HepG2 (cell line): ENCODE measurements around the gene DCUN1D3. TPM values are rescaled to one million over a fixed set of nuclear protein-coding genes. Genes with fewer than 3 reads are reported as not detected.

Experiments
- ATF5 ChIP-seq: sonication (generic); formaldehyde crosslinking; IDR thresholded peaks from 2 replicates; pipeline ENCODE4 v1.4.0; 2020; ENCODE audit warnings: mild to moderate bottlenecking, low read depth, missing genetic modification reagents
- DNMT1 ChIP-seq: sonication (generic); formaldehyde crosslinking; IDR thresholded peaks from 2 replicates; pipeline ENCODE4 v1.5.1; 2020; ENCODE audit warnings: mild to moderate bottlenecking, missing genetic modification reagents
- FLYWCH1 ChIP-seq: sonication (generic); formaldehyde crosslinking; IDR thresholded peaks from 2 replicates; pipeline ENCODE4 v1.8.1; 2023; ENCODE audit warnings: mild to moderate bottlenecking, missing genetic modification reagents
- FOXK1 ChIP-seq: sonication (generic); formaldehyde crosslinking; IDR thresholded peaks from 2 replicates; pipeline ENCODE4 v1.4.0; 2020; ENCODE audit warnings: low read depth, missing genetic modification reagents, borderline replicate concordance
- MED8 ChIP-seq: sonication (generic); formaldehyde crosslinking; IDR thresholded peaks from 2 replicates; pipeline ENCODE4 v1.8.1; 2023; ENCODE audit warnings: mild to moderate bottlenecking, missing genetic modification reagents; ENCODE audit not compliant: insufficient replicate concordance
- NCOA5 ChIP-seq: sonication (generic); formaldehyde crosslinking; IDR thresholded peaks from 2 replicates; pipeline ENCODE4 v1.4.0; 2020; ENCODE audit warnings: missing genetic modification reagents
- NFYB ChIP-seq: sonication (generic); formaldehyde crosslinking; IDR thresholded peaks from 2 replicates; pipeline ENCODE4 v1.4.0; 2020; ENCODE audit warnings: missing genetic modification reagents
- NR2F2 ChIP-seq: IDR thresholded peaks from 2 replicates; pipeline ENCODE4 v1.6.1; 2012; ENCODE audit warnings: low read depth, inconsistent platforms, borderline replicate concordance
- NRL ChIP-seq: sonication (generic); formaldehyde crosslinking; IDR thresholded peaks from 2 replicates; pipeline ENCODE4 v1.5.0; 2020; ENCODE audit warnings: missing genetic modification reagents, mild to moderate bottlenecking, moderate library complexity, borderline replicate concordance
- PAXIP1 ChIP-seq: sonication (generic); formaldehyde crosslinking; conservative IDR thresholded peaks from 2 replicates; pipeline ENCODE4 v1.4.0; 2020; ENCODE audit warnings: mild to moderate bottlenecking, missing genetic modification reagents, moderate library complexity
- PTBP1 ChIP-seq: fragments of 200-400 bp; formaldehyde crosslinking; IDR thresholded peaks from 2 replicates; pipeline ENCODE4 v1.6.1; 2018; ENCODE audit warnings: low read length, low read depth; ENCODE audit not compliant: poor library complexity, severe bottlenecking
- SYNCRIP ChIP-seq: fragments of 200-400 bp; formaldehyde crosslinking; IDR thresholded peaks from 2 replicates; pipeline ENCODE4 v1.6.1; 2018; ENCODE audit warnings: mild to moderate bottlenecking, low read depth, low read length; ENCODE audit not compliant: insufficient read depth
- YEATS2 ChIP-seq: sonication (generic); formaldehyde crosslinking; IDR thresholded peaks from 2 replicates; pipeline ENCODE4 v1.4.0; 2020; ENCODE audit warnings: missing genetic modification reagents, borderline replicate concordance
- ZBTB2 ChIP-seq: sonication (generic); formaldehyde crosslinking; IDR thresholded peaks from 2 replicates; pipeline ENCODE4 v1.8.0; 2022; ENCODE audit warnings: low read depth, missing genetic modification reagents
- ZNF280D ChIP-seq: sonication (generic); formaldehyde crosslinking; IDR thresholded peaks from 2 replicates; pipeline ENCODE4 v1.5.1; 2020; ENCODE audit warnings: mild to moderate bottlenecking, missing genetic modification reagents
- ZNF33A ChIP-seq: sonication (generic); formaldehyde crosslinking; IDR thresholded peaks from 2 replicates; pipeline ENCODE4 v1.5.1; 2020; ENCODE audit warnings: missing genetic modification reagents, mild to moderate bottlenecking, moderate library complexity, borderline replicate concordance
- ZNF891 ChIP-seq: sonication (generic); formaldehyde crosslinking; IDR thresholded peaks from 2 replicates; pipeline ENCODE4 v1.5.0; 2020; ENCODE audit warnings: mild to moderate bottlenecking, missing genetic modification reagents
- polyA plus RNA-seq, 8 experiments: library from polyadenylated mRNA; depleted of rRNA in 3 of 8; stranded (reverse) in 7 of 8; unstranded in 1 of 8; fragments of >200 nt; fragmentation: Illumina TruSeq in 4 of 8; extraction: Trizol in 4 of 8; gene quantifications; 2 replicates each; pipeline versions ENCODE4 v1.2.1 to v1.2.3, GENCODE V29; 2011 to 2016; ENCODE audit warnings: low read depth in 4 of 8, missing spikeins in 1 of 8, mixed read lengths in 1 of 8; ENCODE audit not compliant: insufficient read depth in 1 of 8
- total RNA-seq, 5 experiments: library from RNA; depleted of rRNA; stranded (reverse); fragments of >200 nt; fragmentation: Illumina TruSeq; extraction: Trizol; gene quantifications; 2 replicates each; pipeline ENCODE4 v1.2.3, GENCODE V29; 2016; ENCODE audit warnings: low read depth in 1 of 5

Gene DCUN1D3
- total and polyA plus RNA-seq, 2 of the 13 experiments (the other 11 are each of a cell fraction or from before 2014, with no cell fraction given), result 5.0 to 19.3 TPM

- peak; percentile 75 for TF ChIP-seq PAXIP1 (CRISPR knock-in tag)
- TF ChIP-seq FLYWCH1 (CRISPR knock-in tag), result no peak
- peak; percentile 69; the same call in 1 of the 2 replicates for TF ChIP-seq NRL (CRISPR knock-in tag)
- TF ChIP-seq NFYB (CRISPR knock-in tag), result no peak
- TF ChIP-seq SYNCRIP, result no peak
- TF ChIP-seq PTBP1, result no peak
- no peak for TF ChIP-seq YEATS2 (CRISPR knock-in tag)
- 0 out of 2 replicates have a peak, but pooled peaks have one; percentile 61 for TF ChIP-seq ZNF33A (CRISPR knock-in tag)
- 0 out of 2 replicates have a peak, but pooled peaks have one; percentile 76 for TF ChIP-seq DNMT1 (CRISPR knock-in tag)
- TF ChIP-seq ATF5, result no peak
- 0 out of 2 replicates have a peak, but pooled peaks have one; percentile 29 for TF ChIP-seq FOXK1 (CRISPR knock-in tag)
- TF ChIP-seq NCOA5 (CRISPR knock-in tag), result no peak
- peak; percentile 6; the same call in 1 of the 2 replicates for TF ChIP-seq ZNF280D (CRISPR knock-in tag)
- TF ChIP-seq ZNF891, result no peak
- no peak for TF ChIP-seq MED8 (CRISPR knock-in tag)
- no peak for TF ChIP-seq ZBTB2 (CRISPR knock-in tag)
- TF ChIP-seq NR2F2, result 0 out of 2 replicates have a peak, but pooled peaks have one; percentile 27
Measured at GRCh38 chr16:20899477-20900298, 470 bp downstream of the DCUN1D3 start (continued).
